Activated T-helper 1 cell treated with anti-CD3 and anti-CD28 coated beads, Interleukin-2, amount 50 U/mL, for 16 hours (primary cell): Measurements from ENCODE around the gene TNFSF10.
"Not testable (repeated sequence)": the region's sequence is repeated elsewhere in the genome, so short reads cannot be mapped to it uniquely, and the experiment has no call there.

Source experiments
- DNase-seq, 2 donors: peaks; one replicate each; pipeline ENCODE4 v3.0.0-alpha.2; 2020; ENCODE audit warnings: low read depth in 1 of 2, low spot score in 1 of 2

Gene TNFSF10

GRCh38 chr3:172522871-172523818, at the start of gene TNFSF10:
TSS of gene TNFSF10 (minus strand) at chr3:172523430. CDS start at chr3:172523384, 46 bp downstream.
- peak; percentile 16 to 25 for DNase-seq

GRCh38 chr3:172569128-172570008, 46.1 kb upstream of the TNFSF10 start:
- DNase-seq = no peak

- DNase-seq = no peak
Observed at GRCh38 chr3:172568701-172569100, 45.5 kb upstream of the TNFSF10 start.

- DNase-seq = not testable (repeated sequence)
Observed at GRCh38 chr3:172566785-172567184, 43.6 kb upstream of the TNFSF10 start.

GRCh38 chr3:172564499-172564898, 41.3 kb upstream of the TNFSF10 start:
- DNase-seq = no peak

- no peak for DNase-seq
Observed at GRCh38 chr3:172562871-172563865, 39.9 kb upstream of the TNFSF10 start.

GRCh38 chr3:172561897-172562640, 38.8 kb upstream of the TNFSF10 start:
- no peak for DNase-seq

- no peak for DNase-seq
Observed at GRCh38 chr3:172560586-172560985, 37.4 kb upstream of the TNFSF10 start.

GRCh38 chr3:172560026-172560425, 36.8 kb upstream of the TNFSF10 start:
- DNase-seq = no peak

GRCh38 chr3:172559020-172559419, 35.8 kb upstream of the TNFSF10 start:
- no peak for DNase-seq

GRCh38 chr3:172557515-172558220, 34.4 kb upstream of the TNFSF10 start:
- no peak for DNase-seq

- no peak for DNase-seq
Observed at GRCh38 chr3:172553526-172554252, 30.5 kb upstream of the TNFSF10 start.

- no peak for DNase-seq
Observed at GRCh38 chr3:172552607-172553006, 29.4 kb upstream of the TNFSF10 start.

- DNase-seq = no peak
Observed at GRCh38 chr3:172551874-172552273, 28.6 kb upstream of the TNFSF10 start.

GRCh38 chr3:172550347-172550943, 27.2 kb upstream of the TNFSF10 start:
- DNase-seq = peak in 1 of 2 donors; percentile 49

- no peak for DNase-seq
Observed at GRCh38 chr3:172549144-172549543, 25.9 kb upstream of the TNFSF10 start.

GRCh38 chr3:172546628-172547214, 23.5 kb upstream of the TNFSF10 start:
- DNase-seq = no peak

- no peak for DNase-seq
Observed at GRCh38 chr3:172546105-172546504, 22.9 kb upstream of the TNFSF10 start.
